Smooth muscle cell (in vitro differentiated cells): ENCODE measurements around the gene OR14A16. TPM values are rescaled to one million over a fixed set of nuclear protein-coding genes. Genes with fewer than 3 reads are reported as not detected.

Experiments used
- DNase-seq: peaks from one replicate; lab custom pipeline; 2025; ENCODE audit not compliant: unreplicated experiment; lab: John Stamatoyannopoulos, UW
- H2AFZ ChIP-seq: fragments of 200-600 bp; sonication (generic); 2 replicates; pipeline ENCODE4 v1.6.0; 2016; ENCODE audit warnings: antibody characterized with exemption, low read depth, mild to moderate bottlenecking
- H3F3A ChIP-seq: fragments of 200-600 bp; sonication (generic); 2 replicates; pipeline ENCODE4 v1.6.0; 2017; ENCODE audit warnings: antibody characterized with exemption, low read depth
- H3K27ac ChIP-seq: fragments of 200-600 bp; sonication (generic); 2 replicates; pipeline ENCODE4 v1.5.1; 2016; ENCODE audit warnings: low read depth, mild to moderate bottlenecking
- H3K27me3 ChIP-seq: fragments of 200-600 bp; sonication (generic); 2 replicates; pipeline ENCODE4 v1.6.1; 2016; ENCODE audit warnings: low read depth, mild to moderate bottlenecking
- H3K36me3 ChIP-seq: fragments of 200-600 bp; sonication (generic); 2 replicates; pipeline ENCODE4 v1.5.1; 2016; ENCODE audit warnings: low read depth
- H3K4me1 ChIP-seq: fragments of 200-600 bp; sonication (generic); 2 replicates; pipeline ENCODE4 v1.5.1; 2016; ENCODE audit warnings: low read depth
- H3K4me2 ChIP-seq: fragments of 200-600 bp; sonication (generic); 2 replicates; pipeline ENCODE4 v1.6.0; 2016; ENCODE audit warnings: mild to moderate bottlenecking
- H3K4me3 ChIP-seq: fragments of 200-600 bp; sonication (generic); 2 replicates; pipeline ENCODE4 v1.5.1; 2016; ENCODE audit warnings: mild to moderate bottlenecking
- H3K79me2 ChIP-seq: fragments of 200-600 bp; sonication (generic); 2 replicates; pipeline ENCODE4 v1.6.0; 2016; ENCODE audit warnings: low read depth, mild to moderate bottlenecking
- H3K9ac ChIP-seq: fragments of 200-600 bp; sonication (generic); 2 replicates; pipeline ENCODE4 v1.6.0; 2016; ENCODE audit warnings: low read depth
- H3K9me3 ChIP-seq: fragments of 200-600 bp; sonication (generic); replicated peaks from 2 replicates; pipeline ENCODE4 v1.5.1; 2016; ENCODE audit warnings: low read depth
- H4K20me1 ChIP-seq: fragments of 200-600 bp; sonication (generic); 2 replicates; pipeline ENCODE4 v1.6.0; 2016; ENCODE audit warnings: low read depth
- CTCF ChIP-seq: fragments of 200-600 bp; sonication (generic); IDR thresholded peaks from 2 replicates; pipeline ENCODE4 v1.5.1; 2017; ENCODE audit warnings: borderline replicate concordance, mild to moderate bottlenecking, antibody characterized with exemption; ENCODE audit not compliant: insufficient read depth, poor library complexity, severe bottlenecking
- WGBS: methylation state at CpG from one replicate; pipeline ENCODE4 v1.1.7; 2016; ENCODE audit warnings: low lambda C conversion rate; 5-methylcytosine and 5-hydroxymethylcytosine counted together
- polyA plus RNA-seq: library from polyadenylated mRNA; unstranded; fragments of >200 nt; fragmentation: Nextera tagmentation; extraction: Ambion mirVana; gene quantifications from 2 replicates; pipeline ENCODE4 v1.2.1, GENCODE V29; 2016
- total RNA-seq: library from RNA; depleted of rRNA; stranded (reverse); fragments of >200 nt; gene quantifications from 2 replicates; pipeline ENCODE4 v1.2.3, GENCODE V29; 2014

OR14A16 gene
- total and polyA plus RNA-seq, 2 experiments from 2014 or later: not detected

- no peaks in the 10 kb centered on the region for H3K4me1 ChIP-seq
- no peak overlapping the region for H3K4me3 ChIP-seq
- 82% methylated on average over 2 of the region's 2 CpGs for WGBS
- H3K9ac ChIP-seq: no peak overlapping the region
- no peak overlapping the region for H3K27ac ChIP-seq
- no peak for TF ChIP-seq CTCF
- no peak for DNase-seq
- H3K9me3 ChIP-seq: peaks cover 4% of the 10 kb centered on the region
- H3K4me2 ChIP-seq: no peak overlapping the region
- no peaks in the 10 kb centered on the region for H4K20me1 ChIP-seq
- H3K36me3 ChIP-seq: no peaks in the 10 kb centered on the region
- H3K27me3 ChIP-seq: no peaks in the 10 kb centered on the region
- H2AFZ ChIP-seq: no peak overlapping the region
- H3F3A ChIP-seq: no peaks in the 10 kb centered on the region
- H3K79me2 ChIP-seq: no peaks in the 10 kb centered on the region
Observed at GRCh38 chr1:247840818-247841217, 16.9 kb upstream of the OR14A16 start.

GRCh38 chr1:247833601-247834000, 9.7 kb upstream of the OR14A16 start:
- H3K4me1 ChIP-seq: no peaks in the 10 kb centered on the region
- TF ChIP-seq CTCF: no peak
- H2AFZ ChIP-seq: no peak overlapping the region
- 52% methylated on average over 6 of the region's 6 CpGs for WGBS
- H3K4me3 ChIP-seq: no peak overlapping the region
- no peaks in the 10 kb centered on the region for H3F3A ChIP-seq
- no peak overlapping the region for H3K4me2 ChIP-seq
- H3K9ac ChIP-seq: no peak overlapping the region
- H3K27me3 ChIP-seq: no peaks in the 10 kb centered on the region
- H4K20me1 ChIP-seq: no peaks in the 10 kb centered on the region
- no peak for DNase-seq
- peaks cover 9% of the 10 kb centered on the region for H3K9me3 ChIP-seq
- H3K36me3 ChIP-seq: no peaks in the 10 kb centered on the region
- H3K27ac ChIP-seq: no peak overlapping the region
- no peaks in the 10 kb centered on the region for H3K79me2 ChIP-seq

GRCh38 chr1:247829656-247830055, 5.7 kb upstream of the OR14A16 start:
- Histone ChIP-seq H4K20me1 (no peaks in the 10 kb centered on the region), H3K79me2 (no peaks in the 10 kb centered on the region), H3K4me1 (no peaks in the 10 kb centered on the region), H3K4me3 (no peak overlapping the region), H3K27me3 (no peaks in the 10 kb centered on the region), H3K36me3 (no peaks in the 10 kb centered on the region), H3K27ac (no peak overlapping the region), H3F3A (no peaks in the 10 kb centered on the region), H2AFZ (no peak overlapping the region), H3K9ac (no peak overlapping the region), H3K9me3 (peaks cover 4% of the 10 kb centered on the region), H3K4me2 (no peak overlapping the region)
- WGBS: 0% methylated on average over 1 of the region's 1 CpG
- no peak for DNase-seq
- no peak for TF ChIP-seq CTCF

- Histone ChIP-seq H3K27me3 (no peaks in the 10 kb centered on the region), H3K9me3 (peaks cover 3% of the 10 kb centered on the region), H3K4me1 (no peaks in the 10 kb centered on the region), H3K79me2 (no peaks in the 10 kb centered on the region), H3F3A (no peaks in the 10 kb centered on the region), H3K36me3 (no peaks in the 10 kb centered on the region), H3K27ac (no peak overlapping the region), H3K4me3 (no peak overlapping the region), H2AFZ (no peak overlapping the region), H3K9ac (no peak overlapping the region), H4K20me1 (no peaks in the 10 kb centered on the region), H3K4me2 (no peak overlapping the region)
- 81% methylated on average over 13 of the region's 13 CpGs for WGBS
- DNase-seq: no peak
- no peak for TF ChIP-seq CTCF
Observed at GRCh38 chr1:247825362-247825761, 1.4 kb upstream of the OR14A16 start.
